D721Med (cell line): Measurements from ENCODE around the gene NKAIN2.

Experiments
- DNase-seq: peaks from one replicate; pipeline ENCODE4 v3.0.0; 2011; ENCODE audit warnings: low spot score; ENCODE audit not compliant: insufficient read length
- FAIRE-seq: peaks from 2 replicates; lab custom pipeline; 2011; peaks lifted over from hg19 to GRCh38; lab: Jason Lieb, UNC
- TF ChIP-seq, protein P1 (sequence below): IDR thresholded peaks from 2 replicates; pipeline ENCODE4 v1.5.1; 2012; ENCODE audit warnings: mild to moderate bottlenecking, control low read depth; ENCODE audit not compliant: insufficient read depth; ENCODE audit errors: missing control alignments

Gene NKAIN2

DNA sequence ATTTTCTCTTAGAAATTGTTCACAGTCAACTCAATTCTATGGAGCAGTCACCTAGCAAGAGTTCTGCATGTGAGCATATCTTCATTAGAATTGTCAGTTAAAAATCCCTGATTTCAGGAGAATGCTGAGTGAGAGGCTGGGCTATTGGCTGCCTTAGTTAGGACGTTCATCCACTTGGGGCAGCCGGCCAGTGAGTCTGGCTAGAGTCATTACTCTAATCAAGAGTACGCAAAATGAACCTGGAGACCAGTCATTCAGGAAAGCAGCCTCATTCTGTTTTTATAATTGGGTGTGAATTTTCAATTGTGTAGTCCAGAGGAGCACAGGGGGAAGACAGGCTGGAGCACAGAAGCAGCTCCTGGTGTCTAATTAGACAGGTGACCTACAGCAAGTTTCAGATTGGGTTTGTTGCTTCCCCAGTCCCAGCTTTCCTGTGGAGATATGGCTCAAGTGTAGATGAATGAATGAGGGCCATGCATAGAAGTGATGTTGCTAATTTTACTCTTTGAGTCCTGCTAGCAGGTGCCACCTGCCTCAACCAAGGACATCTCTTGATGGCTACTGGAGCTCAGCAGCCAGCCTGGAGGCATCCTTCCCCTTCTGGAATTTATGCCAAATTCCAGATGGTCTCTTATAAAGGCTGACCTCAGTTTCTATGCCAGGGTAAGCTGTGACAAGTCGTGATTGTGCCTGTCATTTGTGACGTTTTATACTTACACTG, 265.7 kb downstream of the NKAIN2 start:
- TF ChIP-seq, protein P1, sequence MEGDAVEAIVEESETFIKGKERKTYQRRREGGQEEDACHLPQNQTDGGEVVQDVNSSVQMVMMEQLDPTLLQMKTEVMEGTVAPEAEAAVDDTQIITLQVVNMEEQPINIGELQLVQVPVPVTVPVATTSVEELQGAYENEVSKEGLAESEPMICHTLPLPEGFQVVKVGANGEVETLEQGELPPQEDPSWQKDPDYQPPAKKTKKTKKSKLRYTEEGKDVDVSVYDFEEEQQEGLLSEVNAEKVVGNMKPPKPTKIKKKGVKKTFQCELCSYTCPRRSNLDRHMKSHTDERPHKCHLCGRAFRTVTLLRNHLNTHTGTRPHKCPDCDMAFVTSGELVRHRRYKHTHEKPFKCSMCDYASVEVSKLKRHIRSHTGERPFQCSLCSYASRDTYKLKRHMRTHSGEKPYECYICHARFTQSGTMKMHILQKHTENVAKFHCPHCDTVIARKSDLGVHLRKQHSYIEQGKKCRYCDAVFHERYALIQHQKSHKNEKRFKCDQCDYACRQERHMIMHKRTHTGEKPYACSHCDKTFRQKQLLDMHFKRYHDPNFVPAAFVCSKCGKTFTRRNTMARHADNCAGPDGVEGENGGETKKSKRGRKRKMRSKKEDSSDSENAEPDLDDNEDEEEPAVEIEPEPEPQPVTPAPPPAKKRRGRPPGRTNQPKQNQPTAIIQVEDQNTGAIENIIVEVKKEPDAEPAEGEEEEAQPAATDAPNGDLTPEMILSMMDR, result no peak
- FAIRE-seq (no peak), DNase-seq (no peak)

DNA sequence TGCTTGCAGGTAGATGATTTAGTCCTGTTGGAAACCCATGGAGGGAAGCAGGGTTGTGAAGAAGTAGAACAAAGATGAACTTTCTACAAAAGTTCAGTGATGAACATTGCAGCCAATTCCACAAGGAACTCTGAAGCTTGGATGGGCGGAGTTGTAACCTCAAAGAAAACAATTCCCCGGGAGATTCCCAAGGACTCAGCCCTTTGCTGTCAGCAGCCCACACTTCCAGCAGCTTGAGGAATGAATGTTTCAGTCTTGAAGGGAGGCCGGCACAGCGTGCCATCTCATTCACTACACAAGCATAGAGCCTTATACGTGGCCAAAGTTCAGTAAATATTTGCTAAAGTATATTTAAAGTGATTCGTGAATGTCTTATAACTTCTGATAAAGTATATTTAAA, 269.4 kb downstream of the NKAIN2 start:
- TF ChIP-seq, protein P1, result no peak
- DNase-seq, result no peak
- no peak for FAIRE-seq

DNA sequence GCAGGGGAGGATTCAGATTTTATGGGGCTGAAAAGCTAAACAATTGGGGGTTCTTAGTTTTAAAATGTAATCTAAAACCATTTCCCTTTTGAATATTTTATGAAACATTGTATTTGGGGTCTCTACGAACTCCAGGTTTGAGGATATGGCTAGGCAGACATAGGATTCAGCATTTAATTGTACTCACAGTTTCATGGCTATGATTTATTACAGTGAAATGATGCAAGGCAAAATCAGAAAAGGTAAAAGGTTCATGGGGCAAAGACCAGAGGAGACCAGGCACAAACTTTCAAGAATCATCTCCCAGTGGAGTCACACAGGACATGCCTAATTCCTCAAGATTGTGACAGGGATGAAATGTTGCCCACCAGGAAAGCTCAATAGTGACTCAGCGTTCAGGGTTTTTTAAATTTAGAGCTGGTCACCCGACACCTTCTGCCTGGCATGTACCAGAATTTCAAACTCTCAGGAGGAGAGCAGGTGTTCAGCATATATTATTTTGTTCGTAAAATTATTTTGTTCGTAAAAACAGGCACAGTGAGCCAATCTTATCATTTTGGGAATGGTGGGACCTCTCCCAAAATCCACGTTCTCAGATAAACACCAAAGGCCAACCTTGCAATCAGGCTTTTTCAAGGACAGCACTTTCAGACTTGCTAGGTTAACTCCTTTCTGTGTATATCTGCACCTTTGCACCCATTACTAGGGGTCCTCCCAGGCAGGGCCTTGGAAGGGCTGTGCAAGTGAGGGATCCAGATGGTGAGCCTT, 270.3 kb downstream of the NKAIN2 start:
- FAIRE-seq (no peak), DNase-seq (no peak)
- TF ChIP-seq, protein P1, result no peak

DNA sequence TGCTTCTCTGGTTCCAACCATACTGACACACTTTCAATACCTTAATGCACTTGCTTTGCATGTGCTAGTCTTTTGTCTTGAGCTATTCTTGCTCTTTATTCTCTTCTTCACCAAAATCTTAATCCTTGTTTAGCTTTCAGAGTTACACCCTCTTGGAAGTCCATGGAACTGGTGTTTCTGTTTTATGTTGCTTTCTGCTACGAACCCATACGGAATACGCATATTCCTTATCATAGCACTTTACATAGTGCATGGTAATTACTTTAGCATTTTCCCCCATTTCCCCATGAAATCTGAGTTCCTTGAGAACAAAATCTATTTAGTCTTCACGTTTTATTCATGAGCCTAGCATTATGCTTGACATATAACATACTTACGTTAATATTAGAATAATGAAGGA, 270.9 kb downstream of the NKAIN2 start:
- TF ChIP-seq, protein P1, result no peak
- no peak for FAIRE-seq

DNA sequence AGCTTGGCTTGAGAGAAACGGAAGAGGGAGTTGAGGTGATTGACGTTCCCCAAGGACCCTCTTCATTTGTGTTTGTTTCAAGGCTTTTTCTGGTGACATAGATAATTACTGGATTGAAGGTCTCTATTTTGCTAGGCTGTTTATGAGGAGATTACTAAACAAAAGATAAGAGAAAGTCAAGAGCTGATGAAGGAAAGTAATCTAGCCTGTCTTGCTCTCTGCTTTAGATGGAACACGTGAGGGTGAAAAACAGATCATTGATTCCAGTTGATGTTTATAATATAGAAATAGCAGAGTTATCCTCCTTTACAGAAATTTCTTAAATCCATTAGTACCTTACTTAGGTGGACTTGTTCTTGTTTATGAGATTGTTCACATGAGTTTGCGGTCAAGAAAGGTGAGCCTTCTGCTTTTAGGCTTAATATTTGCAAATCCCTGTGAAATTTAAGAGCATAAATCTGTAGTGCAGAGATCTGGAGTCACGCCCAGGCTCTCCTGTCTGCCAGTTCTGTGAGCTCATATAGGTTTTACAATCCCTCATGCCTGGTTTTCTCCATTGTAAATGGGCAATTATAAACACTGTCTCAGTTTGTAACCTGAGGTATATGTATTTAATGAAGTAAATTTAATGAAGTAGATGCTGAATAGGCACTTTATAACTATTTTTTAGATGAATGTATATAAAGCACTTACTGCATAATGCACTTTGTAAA, 272.8 kb downstream of the NKAIN2 start:
- FAIRE-seq (no peak), DNase-seq (no peak)
- TF ChIP-seq, protein P1, result no peak

More for the DNA sequence above, 270.9 kb downstream of the NKAIN2 start:
- no peak for DNase-seq

DNA sequence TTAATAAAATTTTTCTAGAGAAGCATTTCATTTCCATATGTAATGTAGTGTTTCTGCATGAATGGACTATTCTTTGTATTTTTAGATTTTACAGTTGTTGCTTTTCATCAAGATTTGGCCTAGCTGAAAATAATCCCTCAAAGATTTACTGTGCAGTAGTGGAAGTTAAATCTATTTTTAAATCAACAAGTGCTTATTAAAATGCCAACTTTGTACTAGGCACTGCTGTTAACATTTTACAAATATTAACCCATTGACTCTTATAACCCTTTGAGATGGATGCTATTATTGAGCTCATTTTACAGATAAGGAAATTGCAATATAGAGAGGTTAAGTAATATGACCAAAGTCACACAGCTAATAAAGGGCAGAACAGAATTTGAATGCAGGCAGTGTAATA, 274.5 kb downstream of the NKAIN2 start:
- FAIRE-seq (no peak), DNase-seq (no peak)
- TF ChIP-seq, protein P1, result no peak

DNA sequence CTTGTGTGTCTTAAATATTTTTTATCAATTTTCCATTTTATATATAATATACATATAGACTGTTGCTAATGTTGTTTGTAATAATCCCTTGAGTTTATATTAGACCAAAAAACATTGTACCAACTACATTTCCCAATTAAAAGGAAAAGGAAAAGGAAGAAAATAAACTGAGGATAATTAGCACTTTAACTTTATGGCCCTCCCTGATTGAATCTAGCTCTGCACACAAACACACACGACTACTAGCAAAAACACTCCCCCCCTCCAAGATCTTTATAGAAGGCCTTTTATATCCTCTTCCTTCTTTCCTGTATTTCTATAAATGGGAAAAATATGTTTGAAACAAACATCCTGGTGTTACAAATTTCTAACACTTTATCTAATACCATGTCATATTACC, 276.8 kb downstream of the NKAIN2 start:
- TF ChIP-seq, protein P1, result no peak
- FAIRE-seq (no peak), DNase-seq (no peak)
